SIG-M5 treated with dmso at 0.1 percent for 504 hours (cell line): ENCODE data around the gene CLCNKA.

Source experiments
- DNase-seq: peaks from one replicate; lab custom pipeline; 2025; ENCODE audit not compliant: unreplicated experiment; lab: John Stamatoyannopoulos, UW

The CLCNKA gene

DNA sequence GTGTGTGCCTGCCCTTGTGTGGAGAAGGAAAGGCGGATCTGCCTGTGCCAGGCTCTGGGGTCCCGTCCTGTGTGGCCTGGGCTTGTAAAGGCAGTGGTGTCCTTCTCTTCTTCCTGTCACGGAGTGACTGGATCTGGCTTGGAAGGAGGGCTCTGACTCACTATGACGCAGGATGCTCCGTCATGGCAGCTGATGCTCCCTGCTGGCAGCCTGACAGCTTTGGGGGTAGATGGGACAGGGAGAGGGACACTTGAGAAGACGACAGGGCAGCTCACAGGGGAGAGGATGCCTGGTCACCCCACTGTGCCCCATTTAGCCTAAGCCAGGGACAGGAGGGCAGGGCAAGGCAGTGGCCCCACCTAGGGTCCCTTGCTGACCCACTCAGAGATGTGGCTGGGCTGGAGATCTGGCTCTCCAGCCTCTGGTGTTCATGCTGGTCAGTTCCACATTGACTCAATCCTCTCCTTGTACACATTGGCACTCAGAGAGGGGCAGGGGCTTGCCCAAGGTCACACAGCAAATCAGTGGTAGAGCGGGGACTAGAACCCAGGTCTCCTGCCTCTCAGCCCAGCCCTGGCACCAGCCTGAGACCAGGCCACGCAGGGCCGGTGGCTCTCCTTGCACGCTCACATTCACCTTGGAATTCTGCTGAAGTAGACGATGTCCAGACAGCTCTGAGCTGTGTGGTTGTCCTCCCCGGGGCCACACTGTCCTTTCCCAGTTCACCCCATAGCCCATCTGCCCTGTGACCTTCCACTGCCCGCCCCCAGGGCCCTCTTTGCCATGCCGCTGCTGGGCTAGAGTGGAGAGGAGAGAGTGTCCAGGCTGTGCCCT, 54.4 kb downstream of the CLCNKA start:
- no peak for DNase-seq

DNA sequence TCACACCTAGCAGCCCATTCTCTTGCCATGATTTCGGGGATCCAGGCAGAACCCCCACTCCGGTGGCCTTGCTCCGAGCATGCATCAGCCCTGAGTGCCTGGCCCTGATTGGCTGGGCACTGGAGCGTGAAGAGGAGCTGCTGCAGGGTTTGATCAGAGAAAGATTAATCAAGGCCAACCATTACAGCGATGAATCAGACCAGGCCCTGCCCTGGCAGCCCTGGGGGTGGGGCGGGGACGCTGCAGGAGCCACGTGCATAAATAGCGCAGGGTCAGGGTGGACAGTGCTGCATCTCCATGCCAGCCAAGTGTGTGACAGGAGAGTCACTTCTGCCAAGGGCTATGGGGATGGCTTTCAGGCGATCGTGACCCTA, 55.0 kb downstream of the CLCNKA start:
- DNase-seq = no peak

DNA sequence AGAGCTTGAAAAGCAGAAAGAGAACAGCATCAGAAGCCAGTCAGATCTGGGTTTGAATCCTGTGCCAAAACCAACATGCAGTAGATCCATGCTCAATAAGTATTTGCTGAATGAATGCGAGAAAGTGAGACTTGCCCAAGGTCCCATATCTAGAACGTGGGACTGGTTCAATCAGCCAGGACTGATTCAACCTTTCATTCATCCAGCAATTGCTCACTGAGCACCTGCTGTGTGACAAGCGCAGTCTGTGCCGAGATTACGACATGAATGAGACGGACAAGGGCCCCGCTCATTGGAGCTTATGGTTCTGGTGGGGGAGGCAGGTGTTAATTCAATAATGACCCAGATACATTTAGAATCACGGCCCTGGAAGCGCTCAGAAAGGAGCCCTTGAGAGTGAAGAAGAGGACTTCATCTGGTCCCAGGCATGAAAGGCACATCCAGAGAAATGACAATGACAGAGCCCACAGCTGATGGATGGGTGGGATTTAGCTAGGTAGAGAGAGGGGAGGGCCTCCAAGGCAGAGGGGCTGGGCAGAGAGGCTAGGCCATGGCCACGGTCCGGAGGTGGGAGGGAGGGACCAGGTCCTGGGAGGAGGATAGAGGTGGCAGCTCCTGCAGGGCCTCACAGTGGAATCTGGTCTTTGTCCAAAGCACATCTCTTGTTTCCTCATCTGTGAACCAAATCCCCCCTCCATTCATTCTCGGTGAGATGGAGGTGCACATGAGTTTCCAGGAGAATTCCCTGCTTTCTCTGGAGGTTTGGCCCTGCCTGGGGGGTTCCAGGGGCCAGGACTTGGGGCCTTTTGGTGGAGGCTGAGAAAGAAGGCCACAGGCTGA, 55.8 kb downstream of the CLCNKA start:
- no peak for DNase-seq

DNA sequence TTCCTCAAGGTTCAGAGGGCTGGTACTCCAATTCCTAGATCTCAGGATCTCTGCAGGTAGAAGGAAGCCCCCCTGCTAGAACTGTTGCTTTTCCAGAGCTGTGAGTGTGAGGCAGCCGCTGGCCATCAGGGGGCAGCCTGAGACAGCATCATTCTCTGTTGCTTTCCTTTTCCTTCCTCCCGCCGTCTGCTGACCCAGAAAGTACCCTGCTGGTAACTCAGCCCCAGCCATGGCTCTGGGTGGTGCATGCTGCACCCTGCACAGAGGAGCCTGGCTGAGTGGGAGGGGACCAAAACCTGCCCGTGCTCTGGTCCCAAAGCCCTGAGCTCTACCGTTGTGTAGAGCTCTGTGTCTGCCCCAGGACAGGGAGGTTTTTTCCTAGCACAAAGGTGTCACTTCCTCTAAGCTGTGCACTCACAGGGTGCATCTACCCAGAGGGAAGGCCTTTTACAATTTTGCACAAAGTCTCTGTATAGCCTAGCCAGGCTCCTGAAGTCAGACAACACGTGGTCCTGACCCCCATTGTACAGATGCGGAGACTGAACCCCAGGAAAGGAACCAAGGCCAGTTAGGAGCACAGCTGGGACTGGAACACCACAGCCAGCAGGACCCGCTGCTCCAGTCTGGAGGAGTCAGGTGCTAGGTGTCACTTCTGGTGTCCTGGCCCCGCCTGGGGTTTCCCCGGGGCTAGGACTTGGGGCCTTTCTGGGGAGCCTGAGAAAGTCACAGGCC, 57.3 kb downstream of the CLCNKA start:
- DNase-seq = peak; percentile 65

DNA sequence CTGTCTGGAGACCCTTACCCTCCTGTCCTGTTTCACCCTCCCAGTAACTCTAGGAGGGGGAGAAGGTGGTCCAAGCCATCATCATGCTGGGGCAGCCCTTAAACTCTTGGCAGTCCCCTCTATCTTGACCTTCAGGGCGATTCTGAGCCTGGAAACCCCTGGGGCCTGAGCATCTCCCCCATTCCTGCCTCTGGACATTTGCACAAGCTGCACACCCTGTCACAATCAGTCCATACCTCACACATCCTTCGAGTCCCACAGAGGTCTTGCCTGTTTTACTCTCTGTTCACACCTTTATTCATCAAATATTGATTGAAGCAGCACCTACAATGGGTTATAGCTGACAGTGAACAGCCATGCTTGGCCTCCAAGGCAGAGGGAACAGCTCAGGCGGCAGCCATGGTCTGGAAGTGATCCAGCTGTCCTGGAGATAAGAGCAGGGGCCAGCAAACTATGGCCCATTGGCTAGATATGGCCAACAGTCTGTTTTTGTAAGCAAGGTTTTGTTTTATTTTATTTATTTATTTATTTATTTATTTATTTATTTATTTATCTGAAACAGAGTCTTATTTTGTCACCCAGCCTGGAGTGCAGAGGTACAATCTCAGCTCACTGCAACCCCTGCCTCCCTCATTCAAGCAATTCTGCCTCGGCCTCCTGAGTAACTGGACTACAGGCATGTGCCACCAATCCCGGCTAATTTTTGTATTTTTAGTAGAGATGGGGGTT, 58.8 kb downstream of the CLCNKA start:
- no peak for DNase-seq

DNA sequence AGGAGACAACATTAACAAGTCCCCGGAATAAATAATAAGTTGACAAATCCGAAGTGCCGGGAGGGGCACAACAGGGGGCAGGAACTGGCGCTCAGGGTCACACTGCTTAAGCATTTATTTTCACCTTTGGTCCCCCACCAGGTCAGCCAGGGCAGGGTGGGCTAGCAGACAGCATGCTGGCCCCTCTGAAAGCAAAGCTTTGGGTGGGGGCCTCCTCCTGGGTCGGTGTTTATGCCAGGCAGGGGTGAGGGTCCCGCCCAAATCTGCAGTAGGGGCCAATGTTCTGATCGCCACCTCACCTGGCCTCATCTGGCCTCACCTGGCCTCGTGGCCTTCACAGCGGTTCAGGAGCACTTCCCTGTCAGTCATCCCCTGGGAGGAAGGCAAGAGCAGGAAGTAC, 59.8 kb downstream of the CLCNKA start:
- DNase-seq = no peak

DNA sequence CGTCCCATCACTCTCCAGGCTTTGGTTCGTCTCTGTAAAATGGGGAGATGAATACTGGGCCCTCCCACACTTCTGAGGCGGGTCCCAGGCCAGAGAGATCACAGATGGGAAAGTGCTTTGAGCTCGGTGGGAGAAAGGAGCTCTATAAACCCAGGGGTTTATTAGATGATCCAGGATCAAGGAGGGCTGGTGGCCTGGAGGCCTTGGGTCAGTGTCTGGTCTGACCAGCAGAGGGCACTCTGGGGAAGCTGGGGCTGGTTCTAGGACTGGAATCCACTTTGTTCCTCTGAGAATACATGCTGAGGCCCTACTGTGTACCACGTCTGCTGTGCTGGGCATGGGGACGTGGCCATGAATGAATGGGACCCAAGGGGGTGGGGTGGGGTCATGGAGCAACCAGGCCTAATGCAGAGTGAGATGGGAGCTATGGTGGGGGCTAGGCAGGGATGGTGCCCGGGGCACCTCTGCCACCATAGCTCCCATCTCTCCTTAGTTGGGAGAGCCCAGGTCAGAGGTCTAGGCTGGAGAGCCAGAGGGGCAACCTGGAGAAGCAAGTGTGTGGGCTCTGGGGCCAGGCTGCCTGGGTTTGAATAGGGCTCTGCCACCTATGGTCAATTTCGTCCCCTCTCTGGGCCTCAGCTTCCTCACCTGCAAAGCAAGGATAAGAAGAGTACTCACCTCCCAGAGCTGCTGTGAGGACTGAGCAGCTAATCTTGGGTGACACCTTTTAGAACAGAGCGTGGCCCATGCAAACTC, 60.6 kb downstream of the CLCNKA start:
- DNase-seq = peak; percentile 39

DNA sequence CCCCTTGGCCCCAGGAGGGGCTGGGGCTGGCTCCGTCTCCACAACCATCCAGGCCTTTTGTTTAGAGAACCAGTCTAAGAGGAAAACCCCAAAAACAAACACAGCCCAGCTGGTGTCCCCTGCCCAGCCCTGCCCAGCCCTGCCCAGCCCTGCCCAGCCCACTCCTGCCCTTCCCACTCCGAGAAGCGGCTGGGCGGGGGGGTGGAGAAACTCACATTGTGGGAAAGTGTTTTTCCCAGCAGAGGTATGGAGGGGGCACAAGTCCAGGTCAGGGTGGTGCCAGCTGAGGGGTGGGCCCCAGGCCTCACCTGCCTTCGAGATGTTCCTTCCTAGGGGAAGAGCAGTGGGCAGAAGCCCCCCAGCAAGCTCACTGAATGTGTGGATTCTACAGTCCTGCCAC, 61.6 kb downstream of the CLCNKA start:
- no peak for DNase-seq
